ENCODE results near the gene BACH1.

- TF ChIP-seq, protein P1, sequence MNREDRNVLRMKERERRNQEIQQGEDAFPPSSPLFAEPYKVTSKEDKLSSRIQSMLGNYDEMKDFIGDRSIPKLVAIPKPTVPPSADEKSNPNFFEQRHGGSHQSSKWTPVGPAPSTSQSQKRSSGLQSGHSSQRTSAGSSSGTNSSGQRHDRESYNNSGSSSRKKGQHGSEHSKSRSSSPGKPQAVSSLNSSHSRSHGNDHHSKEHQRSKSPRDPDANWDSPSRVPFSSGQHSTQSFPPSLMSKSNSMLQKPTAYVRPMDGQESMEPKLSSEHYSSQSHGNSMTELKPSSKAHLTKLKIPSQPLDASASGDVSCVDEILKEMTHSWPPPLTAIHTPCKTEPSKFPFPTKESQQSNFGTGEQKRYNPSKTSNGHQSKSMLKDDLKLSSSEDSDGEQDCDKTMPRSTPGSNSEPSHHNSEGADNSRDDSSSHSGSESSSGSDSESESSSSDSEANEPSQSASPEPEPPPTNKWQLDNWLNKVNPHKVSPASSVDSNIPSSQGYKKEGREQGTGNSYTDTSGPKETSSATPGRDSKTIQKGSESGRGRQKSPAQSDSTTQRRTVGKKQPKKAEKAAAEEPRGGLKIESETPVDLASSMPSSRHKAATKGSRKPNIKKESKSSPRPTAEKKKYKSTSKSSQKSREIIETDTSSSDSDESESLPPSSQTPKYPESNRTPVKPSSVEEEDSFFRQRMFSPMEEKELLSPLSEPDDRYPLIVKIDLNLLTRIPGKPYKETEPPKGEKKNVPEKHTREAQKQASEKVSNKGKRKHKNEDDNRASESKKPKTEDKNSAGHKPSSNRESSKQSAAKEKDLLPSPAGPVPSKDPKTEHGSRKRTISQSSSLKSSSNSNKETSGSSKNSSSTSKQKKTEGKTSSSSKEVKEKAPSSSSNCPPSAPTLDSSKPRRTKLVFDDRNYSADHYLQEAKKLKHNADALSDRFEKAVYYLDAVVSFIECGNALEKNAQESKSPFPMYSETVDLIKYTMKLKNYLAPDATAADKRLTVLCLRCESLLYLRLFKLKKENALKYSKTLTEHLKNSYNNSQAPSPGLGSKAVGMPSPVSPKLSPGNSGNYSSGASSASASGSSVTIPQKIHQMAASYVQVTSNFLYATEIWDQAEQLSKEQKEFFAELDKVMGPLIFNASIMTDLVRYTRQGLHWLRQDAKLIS (CRISPR knock-in tag; IDR thresholded peaks at IDR 0.05; ENCODE audit: borderline replicate concordance), result no peak
- TF ChIP-seq, protein P2, sequence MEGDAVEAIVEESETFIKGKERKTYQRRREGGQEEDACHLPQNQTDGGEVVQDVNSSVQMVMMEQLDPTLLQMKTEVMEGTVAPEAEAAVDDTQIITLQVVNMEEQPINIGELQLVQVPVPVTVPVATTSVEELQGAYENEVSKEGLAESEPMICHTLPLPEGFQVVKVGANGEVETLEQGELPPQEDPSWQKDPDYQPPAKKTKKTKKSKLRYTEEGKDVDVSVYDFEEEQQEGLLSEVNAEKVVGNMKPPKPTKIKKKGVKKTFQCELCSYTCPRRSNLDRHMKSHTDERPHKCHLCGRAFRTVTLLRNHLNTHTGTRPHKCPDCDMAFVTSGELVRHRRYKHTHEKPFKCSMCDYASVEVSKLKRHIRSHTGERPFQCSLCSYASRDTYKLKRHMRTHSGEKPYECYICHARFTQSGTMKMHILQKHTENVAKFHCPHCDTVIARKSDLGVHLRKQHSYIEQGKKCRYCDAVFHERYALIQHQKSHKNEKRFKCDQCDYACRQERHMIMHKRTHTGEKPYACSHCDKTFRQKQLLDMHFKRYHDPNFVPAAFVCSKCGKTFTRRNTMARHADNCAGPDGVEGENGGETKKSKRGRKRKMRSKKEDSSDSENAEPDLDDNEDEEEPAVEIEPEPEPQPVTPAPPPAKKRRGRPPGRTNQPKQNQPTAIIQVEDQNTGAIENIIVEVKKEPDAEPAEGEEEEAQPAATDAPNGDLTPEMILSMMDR (IDR thresholded peaks at IDR 0.05), result no peak
- TF ChIP-seq, protein P3, sequence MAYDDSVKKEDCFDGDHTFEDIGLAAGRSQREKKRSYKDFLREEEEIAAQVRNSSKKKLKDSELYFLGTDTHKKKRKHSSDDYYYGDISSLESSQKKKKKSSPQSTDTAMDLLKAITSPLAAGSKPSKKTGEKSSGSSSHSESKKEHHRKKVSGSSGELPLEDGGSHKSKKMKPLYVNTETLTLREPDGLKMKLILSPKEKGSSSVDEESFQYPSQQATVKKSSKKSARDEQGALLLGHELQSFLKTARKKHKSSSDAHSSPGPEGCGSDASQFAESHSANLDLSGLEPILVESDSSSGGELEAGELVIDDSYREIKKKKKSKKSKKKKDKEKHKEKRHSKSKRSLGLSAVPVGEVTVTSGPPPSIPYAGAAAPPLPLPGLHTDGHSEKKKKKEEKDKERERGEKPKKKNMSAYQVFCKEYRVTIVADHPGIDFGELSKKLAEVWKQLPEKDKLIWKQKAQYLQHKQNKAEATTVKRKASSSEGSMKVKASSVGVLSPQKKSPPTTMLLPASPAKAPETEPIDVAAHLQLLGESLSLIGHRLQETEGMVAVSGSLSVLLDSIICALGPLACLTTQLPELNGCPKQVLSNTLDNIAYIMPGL (CRISPR knock-in tag; IDR thresholded peaks at IDR 0.05), result no peak
- TF ChIP-seq NR2C2 (CRISPR knock-in tag; IDR thresholded peaks at IDR 0.05) (no peak), E2F1 (CRISPR knock-in tag; IDR thresholded peaks at IDR 0.05) (no peak), NR1H2 (CRISPR knock-in tag; IDR thresholded peaks at IDR 0.05) (no peak)
These were observed 10.5 kb upstream of the BACH1 start for GRCh38 chr21:29288239-29288638.

Measured in WTC11 (cell line).